GM12891 (cell line): Measurements from ENCODE around the gene HEXD.
"Not testable (repeated sequence)": the region's sequence is repeated elsewhere in the genome, so short reads cannot be mapped to it uniquely, and the experiment has no call there.

Experiments
- DNase-seq: peaks from one replicate; pipeline ENCODE4 v3.0.0; 2011; ENCODE audit warnings: low spot score; ENCODE audit not compliant: insufficient read length
- FAIRE-seq: peaks from 2 replicates; lab custom pipeline; 2011; peaks lifted over from hg19 to GRCh38; lab: Jason Lieb, UNC
- PAX5 ChIP-seq: IDR thresholded peaks from 2 replicates; pipeline ENCODE4 v1.6.1; 2011; ENCODE audit warnings: low read length, moderate library complexity, mild to moderate bottlenecking; ENCODE audit not compliant: insufficient read depth, severe bottlenecking
- POLR2A ChIP-seq: IDR thresholded peaks from 2 replicates; pipeline ENCODE4 v1.6.1; 2011; ENCODE audit warnings: low read depth, low read length, control low read depth
- POLR2AphosphoS5 ChIP-seq: IDR thresholded peaks from 2 replicates; pipeline ENCODE4 v1.6.1; 2011; ENCODE audit warnings: low read depth, low read length, control low read depth
- POU2F2 ChIP-seq: IDR thresholded peaks from 2 replicates; pipeline ENCODE4 v1.6.1; 2011; ENCODE audit warnings: low read depth, mild to moderate bottlenecking, control low read depth, low read length, moderate library complexity
- SPI1 ChIP-seq: IDR thresholded peaks from 2 replicates; pipeline ENCODE4 v1.6.1; 2011; ENCODE audit warnings: low read depth, low read length, control low read depth
- TAF1 ChIP-seq: IDR thresholded peaks from 2 replicates; pipeline ENCODE4 v1.6.1; 2011; ENCODE audit warnings: low read depth, low read length, control low read depth

HEXD gene

DNA sequence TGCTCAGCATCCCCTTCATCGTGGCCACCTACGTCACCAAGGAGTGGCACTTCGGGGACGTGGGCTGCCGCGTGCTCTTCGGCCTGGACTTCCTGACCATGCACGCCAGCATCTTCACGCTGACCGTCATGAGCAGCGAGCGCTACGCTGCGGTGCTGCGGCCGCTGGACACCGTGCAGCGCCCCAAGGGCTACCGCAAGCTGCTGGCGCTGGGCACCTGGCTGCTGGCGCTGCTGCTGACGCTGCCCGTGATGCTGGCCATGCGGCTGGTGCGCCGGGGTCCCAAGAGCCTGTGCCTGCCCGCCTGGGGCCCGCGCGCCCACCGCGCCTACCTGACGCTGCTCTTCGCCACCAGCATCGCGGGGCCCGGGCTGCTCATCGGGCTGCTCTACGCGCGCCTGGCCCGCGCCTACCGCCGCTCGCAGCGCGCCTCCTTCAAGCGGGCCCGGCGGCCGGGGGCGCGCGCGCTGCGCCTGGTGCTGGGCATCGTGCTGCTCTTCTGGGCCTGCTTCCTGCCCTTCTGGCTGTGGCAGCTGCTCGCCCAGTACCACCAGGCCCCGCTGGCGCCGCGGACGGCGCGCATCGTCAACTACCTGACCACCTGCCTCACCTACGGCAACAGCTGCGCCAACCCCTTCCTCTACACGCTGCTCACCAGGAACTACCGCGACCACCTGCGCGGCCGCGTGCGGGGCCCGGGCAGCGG lies 43.4 kb upstream of the HEXD start:
- DNase-seq: no peak
- TF ChIP-seq TAF1 (no peak), POLR2AphosphoS5 (no peak), POLR2A (no peak), SPI1 (no peak), PAX5 (no peak), POU2F2 (no peak)
- no peak for FAIRE-seq

DNA sequence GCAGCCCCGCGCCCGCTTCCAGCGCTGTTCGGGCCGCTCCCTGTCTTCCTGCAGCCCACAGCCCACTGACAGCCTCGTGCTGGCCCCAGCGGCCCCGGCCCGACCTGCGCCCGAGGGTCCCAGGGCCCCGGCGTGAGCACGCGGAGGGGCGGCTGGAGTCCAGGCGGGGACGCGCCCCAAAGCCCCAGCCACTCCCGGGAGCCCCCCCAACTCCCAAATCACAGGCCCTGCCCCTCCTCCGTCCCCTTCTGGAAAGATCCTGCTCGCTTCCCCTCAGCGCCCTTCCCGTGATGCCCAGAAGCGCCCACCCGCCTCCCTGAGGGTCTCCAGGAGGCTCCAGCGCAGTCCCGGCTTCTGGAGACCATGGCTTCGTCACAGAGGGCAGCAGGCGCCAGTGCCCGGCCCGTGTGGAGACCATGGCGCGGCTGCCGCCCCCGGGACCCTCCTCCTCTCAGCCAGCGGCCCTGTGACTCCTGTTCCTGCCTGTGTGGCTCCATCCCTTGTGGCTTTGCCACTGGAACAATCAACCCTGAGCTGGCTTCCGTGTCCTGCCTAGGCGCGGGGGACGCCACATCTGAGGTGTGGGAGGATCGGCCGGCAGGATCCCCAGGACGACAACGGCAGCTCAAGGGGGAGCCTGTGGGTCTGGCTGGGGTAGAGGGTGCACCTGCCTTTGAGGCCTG lies 42.6 kb upstream of the HEXD start:
- FAIRE-seq (no peak), DNase-seq (no peak)
- TF ChIP-seq PAX5: no peak
- no peak for TF ChIP-seq TAF1
- TF ChIP-seq POLR2A: no peak
- TF ChIP-seq POU2F2: no peak
- TF ChIP-seq SPI1: no peak

DNA sequence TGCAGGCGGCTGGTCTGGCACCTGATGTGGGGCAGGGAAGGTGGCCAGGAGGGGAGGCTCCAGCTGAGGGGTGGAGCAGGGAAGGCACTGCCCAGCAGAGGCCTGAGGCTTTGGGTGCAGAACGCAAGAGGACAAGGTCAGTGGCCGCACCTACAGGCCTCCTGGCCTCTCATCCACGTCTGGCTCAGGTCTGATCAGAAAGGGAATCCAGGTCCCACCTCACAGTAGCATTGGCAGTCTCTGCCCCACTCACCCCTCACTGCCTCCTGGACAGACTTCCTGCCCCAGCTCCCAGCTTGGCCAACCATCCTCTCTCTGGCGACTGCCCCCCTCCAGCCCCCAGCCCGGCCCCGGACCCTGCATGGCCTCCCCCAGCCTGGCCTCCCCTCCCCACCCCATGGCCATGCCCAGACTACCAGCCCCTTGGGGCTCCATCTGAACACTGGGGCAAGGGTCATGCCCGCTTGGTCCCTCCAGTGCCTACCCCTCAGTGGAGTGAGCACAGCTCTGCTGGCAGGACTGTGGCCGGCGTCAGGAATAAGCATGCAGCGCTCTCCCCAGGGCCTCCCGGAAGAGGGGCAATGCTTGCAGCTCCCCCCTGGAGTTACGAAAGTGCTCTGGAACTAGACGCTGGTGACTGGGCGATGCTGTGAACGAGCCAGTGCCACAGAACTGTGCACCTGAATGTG lies 42.0 kb upstream of the HEXD start:
- FAIRE-seq: no peak
- no peak for DNase-seq
- TF ChIP-seq TAF1 (no peak), POU2F2 (no peak), POLR2AphosphoS5 (no peak), PAX5 (no peak), SPI1 (no peak), POLR2A (no peak)

DNA sequence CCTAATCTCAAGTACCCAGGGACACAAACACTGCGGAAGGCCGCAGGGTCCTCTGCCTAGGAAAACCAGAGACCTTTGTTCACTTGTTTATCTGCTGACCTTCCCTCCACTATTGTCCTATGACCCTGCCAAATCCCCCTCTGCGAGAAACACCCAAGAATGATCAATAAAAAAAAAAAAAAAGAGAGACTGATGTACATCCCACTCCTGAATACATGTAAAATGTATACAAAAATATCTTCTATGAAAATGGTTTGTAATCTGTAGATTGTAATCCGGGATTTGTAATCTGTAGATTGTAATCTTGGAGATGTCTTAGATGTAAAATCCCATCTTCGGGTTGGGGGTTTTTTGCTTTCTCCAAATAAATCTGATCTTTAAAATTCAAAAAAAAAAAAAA lies 40.9 kb upstream of the HEXD start:
- not testable (repeated sequence) for FAIRE-seq, DNase-seq

DNA sequence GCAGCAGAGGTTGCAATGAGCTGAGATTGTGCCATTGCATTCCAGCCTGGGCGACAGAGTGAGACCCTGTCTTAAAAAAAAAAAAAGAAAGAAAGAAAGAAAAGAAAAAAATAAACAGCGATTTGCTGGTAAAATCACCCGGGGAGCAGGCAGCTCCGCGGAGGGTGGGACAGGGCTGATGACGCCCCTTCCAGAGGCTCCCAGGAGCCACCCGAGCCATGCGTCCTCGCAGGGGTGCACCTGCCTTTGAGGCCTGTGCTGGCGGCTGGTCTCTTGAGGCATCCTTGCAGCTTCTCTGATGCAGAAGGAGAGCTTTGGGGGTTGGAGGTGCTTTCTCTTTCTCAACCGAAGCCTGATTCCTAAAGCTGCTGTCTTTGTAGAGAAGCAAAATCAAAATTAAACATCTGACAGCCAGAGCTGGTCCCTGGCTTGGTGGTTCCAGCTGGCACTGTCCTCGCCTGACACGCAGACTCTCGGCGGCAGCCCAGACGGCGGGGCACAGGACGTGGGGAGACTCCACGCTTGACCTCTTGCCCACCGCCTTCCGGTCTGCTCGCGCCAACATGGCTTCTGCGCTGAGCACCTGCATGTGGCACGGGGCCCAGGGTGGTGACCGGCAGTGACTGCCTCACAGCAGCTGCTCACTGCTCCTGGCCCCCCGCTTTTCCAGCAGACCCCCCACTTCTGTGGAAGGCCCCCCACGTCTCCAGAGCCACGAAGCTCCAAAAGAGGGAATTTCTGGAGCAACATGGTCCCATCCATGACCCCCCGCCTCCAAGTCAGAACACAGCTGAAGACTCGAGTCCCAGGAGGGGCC lies 40.0 kb upstream of the HEXD start:
- TF ChIP-seq POU2F2: no peak
- no peak for TF ChIP-seq PAX5
- no peak for TF ChIP-seq TAF1
- TF ChIP-seq POLR2AphosphoS5: no peak
- TF ChIP-seq POLR2A: no peak
- TF ChIP-seq SPI1: no peak
- FAIRE-seq: no peak
- no peak for DNase-seq

DNA sequence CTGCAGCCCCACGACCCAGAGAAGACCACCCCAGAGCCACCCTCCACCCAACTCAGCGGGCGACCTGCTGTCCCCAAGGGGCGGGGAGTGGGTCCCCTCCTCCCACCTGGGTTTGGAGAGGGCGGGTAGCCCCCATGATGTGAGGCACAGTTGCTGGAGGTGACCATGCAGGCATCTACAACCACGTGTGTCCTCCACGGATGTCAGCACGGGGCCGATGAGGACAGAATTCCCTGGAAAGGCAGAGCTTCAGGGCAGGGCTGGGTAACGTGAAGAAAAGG lies 39.5 kb upstream of the HEXD start:
- no peak for FAIRE-seq
- DNase-seq: no peak
- TF ChIP-seq SPI1: no peak
- TF ChIP-seq TAF1: no peak
- TF ChIP-seq POU2F2: no peak
- TF ChIP-seq POLR2AphosphoS5: no peak
- no peak for TF ChIP-seq POLR2A
- no peak for TF ChIP-seq PAX5

DNA sequence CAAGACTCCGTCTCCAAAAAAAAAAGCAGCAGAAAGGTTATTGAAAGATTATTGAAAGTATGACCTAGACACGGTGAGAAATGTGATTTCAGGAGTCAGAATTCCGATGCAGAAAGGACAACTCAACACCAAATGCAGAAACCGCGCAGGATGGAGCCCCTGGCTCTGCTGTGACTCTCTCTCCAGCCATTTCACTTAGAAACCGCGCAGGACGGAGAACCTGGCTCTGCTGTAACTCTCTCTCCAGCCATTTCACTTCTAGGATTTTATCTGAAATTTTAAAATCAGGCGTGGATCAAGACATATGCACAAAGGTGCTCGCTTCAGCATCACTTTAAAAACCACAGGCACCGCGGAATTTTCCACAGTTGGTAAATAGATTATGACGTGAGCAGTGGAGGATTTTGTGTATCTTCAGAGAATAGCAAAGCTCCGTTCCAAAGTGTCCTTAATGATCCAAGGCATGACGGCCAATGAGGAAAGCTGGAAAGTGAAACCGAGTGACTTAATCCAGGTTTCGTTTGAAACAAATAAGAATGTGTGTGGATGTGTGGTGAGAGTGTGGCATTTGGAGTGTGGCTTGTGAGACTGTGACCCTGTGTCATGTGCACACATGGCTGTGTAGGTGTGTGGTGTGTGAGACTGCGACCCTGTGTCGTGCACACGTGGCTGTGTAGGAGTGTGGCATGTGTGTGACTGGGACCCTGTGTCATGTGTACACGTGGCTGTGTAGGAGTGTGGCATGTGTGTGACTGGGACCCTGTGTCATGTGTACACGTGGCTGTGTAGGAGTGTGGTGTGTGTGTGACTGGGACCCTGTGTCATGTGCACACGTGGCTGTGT lies 37.1 kb upstream of the HEXD start:
- peak; percentile 99 for FAIRE-seq
- TF ChIP-seq TAF1: no peak
- peak; percentile 62; the same call in 1 of the 2 replicates for TF ChIP-seq POU2F2

DNA sequence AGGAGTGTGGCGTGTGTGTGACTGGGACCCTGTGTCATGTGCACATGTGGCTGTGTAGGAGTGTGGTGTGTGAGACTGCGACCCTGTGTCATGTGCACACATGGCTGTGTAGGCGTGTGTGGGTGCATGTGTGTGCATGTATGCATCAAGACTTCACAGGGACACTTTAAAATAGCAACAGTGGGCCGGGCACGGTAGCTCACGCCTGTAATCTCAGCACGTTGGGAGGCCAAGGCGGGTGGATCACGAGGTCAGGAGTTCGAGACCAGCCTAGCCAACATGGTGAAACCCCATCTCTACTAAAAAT lies 36.5 kb upstream of the HEXD start:
- FAIRE-seq: not testable (repeated sequence)

More for the DNA sequence above, 37.1 kb upstream of the HEXD start:
- no peak for DNase-seq

DNA sequence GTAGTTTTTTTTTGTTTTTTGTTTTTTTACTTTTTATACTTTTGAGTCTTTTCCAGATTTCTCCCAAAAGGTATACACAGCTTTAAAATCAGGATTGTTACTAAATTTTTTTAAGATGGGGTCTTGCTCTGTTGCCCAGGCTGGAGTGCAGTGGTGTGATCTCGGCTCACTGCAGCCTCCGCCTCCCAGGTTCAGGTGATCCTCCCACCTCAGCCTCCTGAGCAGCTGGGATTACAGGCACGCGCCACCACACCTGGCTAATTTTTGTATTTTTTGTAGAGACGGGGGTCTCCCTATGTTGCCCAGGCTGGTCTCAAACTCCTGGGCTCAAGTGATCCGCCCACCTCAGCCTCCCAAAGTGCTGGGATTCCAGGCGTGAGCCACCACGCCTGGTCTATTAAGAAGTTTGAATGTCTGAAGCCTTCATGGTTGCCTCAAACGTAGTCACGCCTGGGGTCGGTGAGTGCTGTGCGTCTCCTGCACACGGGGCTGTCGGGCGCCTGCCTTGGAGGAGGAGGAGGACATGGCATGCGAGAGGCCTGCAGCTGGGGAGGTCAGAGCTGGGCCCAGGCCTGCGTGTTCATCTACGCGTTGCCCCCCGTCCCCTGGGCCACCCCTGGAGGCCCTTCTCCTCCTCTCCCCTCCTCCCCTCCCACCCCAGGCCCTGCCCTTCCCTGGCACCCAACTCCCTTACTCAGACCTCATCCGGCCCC lies 35.8 kb upstream of the HEXD start:
- DNase-seq, FAIRE-seq: not testable (repeated sequence)

More for the DNA sequence above, 36.5 kb upstream of the HEXD start:
- not testable (repeated sequence) for DNase-seq
